Endothelial cell of umbilical vein (primary cell): ENCODE results near the gene ACSM5.
"Not testable (repeated sequence)": the region's sequence is repeated elsewhere in the genome, so short reads cannot be mapped to it uniquely, and the experiment has no call there.

Experiments used
- EZH2 ChIP-seq: IDR thresholded peaks from 2 replicates; pipeline ENCODE4 v1.6.1; 2012; ENCODE audit warnings: borderline replicate concordance, low read depth, mild to moderate bottlenecking, moderate library complexity, low read length, inconsistent platforms; ENCODE audit not compliant: severe bottlenecking
- JUN ChIP-seq: IDR thresholded peaks from 2 replicates; pipeline ENCODE4 v1.6.1; 2011; ENCODE audit warnings: borderline replicate concordance, low read depth; ENCODE audit not compliant: insufficient read length, insufficient read depth
- MYC ChIP-seq: IDR thresholded peaks from one replicate; pipeline ENCODE4 v1.6.1; 2011; ENCODE audit warnings: mild to moderate bottlenecking, low read depth, low read length
- POLR2A ChIP-seq: IDR thresholded peaks from 2 replicates; pipeline ENCODE4 v1.6.1; 2012; ENCODE audit warnings: low read depth, mild to moderate bottlenecking, control low read depth, low read length
- POLR2AphosphoS5 ChIP-seq: IDR thresholded peaks from 2 replicates; pipeline ENCODE4 v1.6.1; 2012; ENCODE audit warnings: low read depth, mild to moderate bottlenecking, control low read depth, low read length, moderate library complexity; ENCODE audit not compliant: insufficient read depth
- TF ChIP-seq, protein P1 (sequence below), 2 donors: IDR thresholded peaks; 1 replicate in 1 of 2; 2 replicates in 1 of 2; pipeline ENCODE4 v1.5.1; 2011; ENCODE audit warnings: low read length in 2 of 2, mild to moderate bottlenecking in 2 of 2, moderate library complexity in 2 of 2, control low read depth in 1 of 2, inconsistent platforms in 1 of 2, low read depth in 1 of 2; ENCODE audit not compliant: insufficient read depth in 1 of 2; ENCODE audit errors: extremely low read depth in 1 of 2
- TF ChIP-seq, protein P2 (sequence below): IDR thresholded peaks from 2 replicates; pipeline ENCODE4 v1.6.1; 2011; ENCODE audit not compliant: insufficient read depth, insufficient read length

DNA sequence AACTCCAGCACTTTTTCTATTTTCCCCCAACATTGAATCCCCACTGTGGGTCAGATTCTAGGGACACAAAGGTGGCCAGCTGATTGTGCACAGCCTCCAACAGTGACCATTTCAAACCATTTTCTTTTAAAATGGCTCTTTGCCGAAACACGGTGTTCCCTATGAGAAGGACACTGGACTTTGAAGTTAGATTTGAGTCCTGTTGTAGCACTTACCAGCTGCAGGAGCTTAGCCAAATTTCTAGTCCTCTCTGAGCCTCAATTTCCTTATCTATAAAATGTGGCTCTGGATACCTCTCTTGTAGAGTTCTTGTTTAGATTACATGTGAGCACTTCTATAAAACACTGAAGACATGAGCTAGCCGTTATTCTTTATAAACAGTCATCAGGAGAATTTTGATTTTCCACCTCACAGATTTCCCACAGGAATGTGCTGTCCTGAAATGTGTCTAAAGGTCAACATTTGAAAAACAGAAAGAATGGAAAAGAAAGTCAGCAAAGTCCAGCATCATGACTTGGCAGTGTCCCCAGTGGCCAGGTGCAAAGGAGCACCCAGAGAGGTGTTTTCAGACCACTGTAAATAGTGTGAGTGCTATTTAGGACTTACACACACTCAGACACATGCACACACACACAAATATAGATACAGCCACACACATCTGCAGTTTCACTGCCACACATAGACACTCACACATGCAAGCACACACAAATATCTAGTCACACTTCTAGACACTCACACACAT, 37.5 kb downstream of the ACSM5 start:
- TF ChIP-seq, protein P1, sequence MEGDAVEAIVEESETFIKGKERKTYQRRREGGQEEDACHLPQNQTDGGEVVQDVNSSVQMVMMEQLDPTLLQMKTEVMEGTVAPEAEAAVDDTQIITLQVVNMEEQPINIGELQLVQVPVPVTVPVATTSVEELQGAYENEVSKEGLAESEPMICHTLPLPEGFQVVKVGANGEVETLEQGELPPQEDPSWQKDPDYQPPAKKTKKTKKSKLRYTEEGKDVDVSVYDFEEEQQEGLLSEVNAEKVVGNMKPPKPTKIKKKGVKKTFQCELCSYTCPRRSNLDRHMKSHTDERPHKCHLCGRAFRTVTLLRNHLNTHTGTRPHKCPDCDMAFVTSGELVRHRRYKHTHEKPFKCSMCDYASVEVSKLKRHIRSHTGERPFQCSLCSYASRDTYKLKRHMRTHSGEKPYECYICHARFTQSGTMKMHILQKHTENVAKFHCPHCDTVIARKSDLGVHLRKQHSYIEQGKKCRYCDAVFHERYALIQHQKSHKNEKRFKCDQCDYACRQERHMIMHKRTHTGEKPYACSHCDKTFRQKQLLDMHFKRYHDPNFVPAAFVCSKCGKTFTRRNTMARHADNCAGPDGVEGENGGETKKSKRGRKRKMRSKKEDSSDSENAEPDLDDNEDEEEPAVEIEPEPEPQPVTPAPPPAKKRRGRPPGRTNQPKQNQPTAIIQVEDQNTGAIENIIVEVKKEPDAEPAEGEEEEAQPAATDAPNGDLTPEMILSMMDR (IDR thresholded peaks at IDR 0.05; ENCODE audit: extremely low read depth in 1 of 2, insufficient read depth in 1 of 2, low read depth in 1 of 2, low read length in 2 of 2), result not testable (repeated sequence)
- not testable (repeated sequence) for TF ChIP-seq MYC, POLR2AphosphoS5, EZH2, POLR2A, JUN
- TF ChIP-seq, protein P2, sequence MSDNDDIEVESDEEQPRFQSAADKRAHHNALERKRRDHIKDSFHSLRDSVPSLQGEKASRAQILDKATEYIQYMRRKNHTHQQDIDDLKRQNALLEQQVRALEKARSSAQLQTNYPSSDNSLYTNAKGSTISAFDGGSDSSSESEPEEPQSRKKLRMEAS, result not testable (repeated sequence)
